Hepatocyte (in vitro differentiated cells): Measurements from ENCODE around the gene HSPA12A.

Experiments
- EZH2 ChIP-seq: fragments of 200-600 bp; sonication (generic); IDR thresholded peaks from 2 replicates; pipeline ENCODE4 v1.6.1; 2016; ENCODE audit warnings: antibody characterized with exemption, mild to moderate bottlenecking, borderline replicate concordance
- TF ChIP-seq, protein P1 (sequence below): fragments of 200-600 bp; sonication (generic); IDR thresholded peaks from 2 replicates; pipeline ENCODE4 v1.5.1; 2016; ENCODE audit warnings: antibody characterized with exemption, mild to moderate bottlenecking; ENCODE audit not compliant: poor library complexity

DNA sequence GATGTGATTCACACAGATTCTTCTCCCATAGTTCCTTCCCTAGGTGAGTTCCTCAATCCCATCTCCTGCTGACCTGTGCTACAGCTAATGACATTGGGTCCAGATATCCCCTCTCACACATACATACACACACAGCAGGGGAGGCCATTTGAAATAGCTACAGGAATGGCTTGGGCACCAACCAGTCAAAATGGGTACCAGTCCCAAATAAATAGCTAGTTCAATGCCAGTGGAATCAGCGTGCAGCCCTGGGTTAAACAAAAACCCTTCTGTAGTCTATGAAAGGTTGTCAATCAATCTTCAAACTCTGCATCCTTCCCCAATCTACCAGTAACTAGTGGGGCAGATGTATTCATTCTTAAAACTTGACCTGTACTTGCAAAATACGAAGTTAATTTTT lies 112.3 kb downstream of the HSPA12A start:
- TF ChIP-seq, protein P1, sequence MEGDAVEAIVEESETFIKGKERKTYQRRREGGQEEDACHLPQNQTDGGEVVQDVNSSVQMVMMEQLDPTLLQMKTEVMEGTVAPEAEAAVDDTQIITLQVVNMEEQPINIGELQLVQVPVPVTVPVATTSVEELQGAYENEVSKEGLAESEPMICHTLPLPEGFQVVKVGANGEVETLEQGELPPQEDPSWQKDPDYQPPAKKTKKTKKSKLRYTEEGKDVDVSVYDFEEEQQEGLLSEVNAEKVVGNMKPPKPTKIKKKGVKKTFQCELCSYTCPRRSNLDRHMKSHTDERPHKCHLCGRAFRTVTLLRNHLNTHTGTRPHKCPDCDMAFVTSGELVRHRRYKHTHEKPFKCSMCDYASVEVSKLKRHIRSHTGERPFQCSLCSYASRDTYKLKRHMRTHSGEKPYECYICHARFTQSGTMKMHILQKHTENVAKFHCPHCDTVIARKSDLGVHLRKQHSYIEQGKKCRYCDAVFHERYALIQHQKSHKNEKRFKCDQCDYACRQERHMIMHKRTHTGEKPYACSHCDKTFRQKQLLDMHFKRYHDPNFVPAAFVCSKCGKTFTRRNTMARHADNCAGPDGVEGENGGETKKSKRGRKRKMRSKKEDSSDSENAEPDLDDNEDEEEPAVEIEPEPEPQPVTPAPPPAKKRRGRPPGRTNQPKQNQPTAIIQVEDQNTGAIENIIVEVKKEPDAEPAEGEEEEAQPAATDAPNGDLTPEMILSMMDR: no peak
- no peak for TF ChIP-seq EZH2
